ENCODE data around the gene SEC16A.

SEC16A gene

GRCh38 chr9:136392538-136393449 lies 90.0 kb downstream of the SEC16A start:
- Histone ChIP-seq H3K4me3 (ENCODE audit: low read depth, low read length) (no peak overlapping the region), H3K36me3 (ENCODE audit: insufficient read depth, low read length) (peaks cover 18% of the 10 kb centered on the region; the same call in 1 of the 2 replicates), H3K4me1 (ENCODE audit: control insufficient read depth, insufficient read depth, low read length, unreplicated experiment) (peaks cover 7% of the 10 kb centered on the region), H3K27ac (ENCODE audit: low read depth, low read length) (no peak overlapping the region), H3K27me3 (ENCODE audit: insufficient read depth, low read length) (no peaks in the 10 kb centered on the region), H3K79me2 (ENCODE audit: control insufficient read depth, insufficient read depth, low read length, unreplicated experiment) (peaks cover 2% of the 10 kb centered on the region), H2AFZ (ENCODE audit: low read length, unreplicated experiment) (no peak overlapping the region)

DNA sequence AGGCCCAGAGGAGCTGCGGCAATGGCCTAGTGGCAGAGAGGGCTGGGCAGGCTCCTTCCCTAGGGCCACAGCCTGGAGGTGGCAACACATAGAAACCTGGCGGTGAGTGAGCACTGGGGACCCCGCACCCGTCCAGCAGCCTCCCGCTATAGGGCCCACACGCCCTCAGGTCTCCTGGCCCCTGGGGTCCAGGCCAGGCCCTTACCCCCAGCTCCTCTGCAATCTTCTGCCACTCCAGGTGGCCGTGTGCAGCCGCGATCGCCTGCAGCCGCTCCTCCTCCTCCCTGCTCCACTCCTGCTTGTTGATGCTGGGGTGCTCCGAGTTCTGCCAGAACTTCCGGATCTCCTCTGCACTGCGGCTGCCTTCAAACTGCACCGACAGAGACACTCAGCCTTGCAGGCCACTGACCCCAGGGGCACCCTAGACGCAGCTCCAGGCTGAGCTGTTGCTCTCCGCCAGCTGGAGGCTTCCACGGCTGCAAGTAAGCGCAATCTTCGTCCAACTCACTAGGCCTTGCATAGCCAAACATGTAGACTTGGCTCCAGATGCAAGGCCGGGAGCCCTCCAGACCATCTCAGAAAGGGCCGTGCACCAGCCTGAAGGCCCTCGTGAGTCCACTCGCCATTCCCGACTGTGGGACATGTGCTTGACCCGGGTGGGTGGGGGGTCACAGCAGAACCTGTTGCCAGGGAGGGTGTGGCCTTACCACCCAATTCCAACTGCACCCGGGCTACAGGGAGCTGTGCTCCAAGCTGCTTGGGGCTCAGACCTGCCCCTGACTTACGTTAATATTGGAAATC lies 90.9 kb downstream of the SEC16A start:
- no peak overlapping the region for H3K27ac ChIP-seq (ENCODE audit: low read depth, low read length)
- peaks cover 7% of the 10 kb centered on the region for H3K4me1 ChIP-seq (ENCODE audit: control insufficient read depth, insufficient read depth, low read length, unreplicated experiment)
- peaks cover 16% of the 10 kb centered on the region; the same call in 1 of the 2 replicates for H3K36me3 ChIP-seq (ENCODE audit: insufficient read depth, low read length)
- no peaks in the 10 kb centered on the region for H3K27me3 ChIP-seq (ENCODE audit: insufficient read depth, low read length)
- H3K4me3 ChIP-seq (ENCODE audit: low read depth, low read length) = no peak overlapping the region
- no peak overlapping the region for H2AFZ ChIP-seq (ENCODE audit: low read length, unreplicated experiment)
- no peaks in the 10 kb centered on the region for H3K79me2 ChIP-seq (ENCODE audit: control insufficient read depth, insufficient read depth, low read length, unreplicated experiment)

Data from ACC112 (cell line).